Lower leg skin (tissue), 4 donors: ENCODE data around the gene CHST4. TPM values are rescaled to one million over a fixed set of nuclear protein-coding genes. Genes with fewer than 3 reads are reported as not detected.

Experiments used
- DNase-seq, 2 donors: peaks; one replicate each; pipeline ENCODE4 v3.0.0-alpha.2; 2019; ENCODE audit warnings: low spot score in 2 of 2
- H3K4me3 ChIP-seq: fragments of 200-600 bp; sonication (generic); 2 replicates; pipeline ENCODE4 v1.5.1; 2017; ENCODE audit warnings: mild to moderate bottlenecking, low read depth; ENCODE audit not compliant: poor library complexity, severe bottlenecking
- CTCF ChIP-seq, 3 donors: fragments of 450-650 bp; IDR thresholded peaks; one replicate each; pipeline ENCODE4 v1.5.1; 2016; ENCODE audit warnings: antibody characterized with exemption in 3 of 3, mild to moderate bottlenecking in 3 of 3, moderate library complexity in 2 of 3
- POLR2A ChIP-seq, 2 donors: fragments of 450-650 bp; IDR thresholded peaks; one replicate each; pipeline ENCODE4 v1.6.1; 2016 to 2017; ENCODE audit warnings: antibody characterized with exemption in 2 of 2, mild to moderate bottlenecking in 1 of 2, moderate library complexity in 1 of 2
- WGBS, 2 donors: methylation state at CpG; one replicate each; pipeline ENCODE4 v1.1.5; 2018; 5-methylcytosine and 5-hydroxymethylcytosine counted together
- intact Hi-C: fragments of 100-400 bp; cut with DNase I; formaldehyde crosslinking; loops from one replicate; pipeline ENCODE4 v1.15.0; 2023; ENCODE audit warnings: low total_unique reads
- total RNA-seq, 4 donors: library from RNA; depleted of rRNA; stranded (reverse); fragments of >200 nt; gene quantifications; one replicate each; pipeline ENCODE4 v1.1.0, GENCODE V29; 2016

Gene CHST4
- total RNA-seq, 4 donors from 2014 or later = not detected

- intact Hi-C loops = no loop called here
- DNase-seq = no peak
- no peak overlapping the region for H3K4me3 ChIP-seq
- no peak for TF ChIP-seq CTCF (IDR thresholded peaks at IDR 0.05)
- WGBS, 2 donors = 50 to 53% methylated on average over 16 of the region's 16 CpGs
Observed at GRCh38 chr16:71524566-71525553, 1.4 kb upstream of the CHST4 start.

GRCh38 chr16:71528257-71528656 is 2.0 kb downstream of the CHST4 start:
- TF ChIP-seq POLR2A (IDR thresholded peaks at IDR 0.05) (no peak), CTCF (IDR thresholded peaks at IDR 0.05) (no peak)
- WGBS, 2 donors = 70 to 79% methylated on average over 1 of the region's 1 CpG
- intact Hi-C loops = no loop called here
- no peak overlapping the region for H3K4me3 ChIP-seq
- DNase-seq = no peak

DNA sequence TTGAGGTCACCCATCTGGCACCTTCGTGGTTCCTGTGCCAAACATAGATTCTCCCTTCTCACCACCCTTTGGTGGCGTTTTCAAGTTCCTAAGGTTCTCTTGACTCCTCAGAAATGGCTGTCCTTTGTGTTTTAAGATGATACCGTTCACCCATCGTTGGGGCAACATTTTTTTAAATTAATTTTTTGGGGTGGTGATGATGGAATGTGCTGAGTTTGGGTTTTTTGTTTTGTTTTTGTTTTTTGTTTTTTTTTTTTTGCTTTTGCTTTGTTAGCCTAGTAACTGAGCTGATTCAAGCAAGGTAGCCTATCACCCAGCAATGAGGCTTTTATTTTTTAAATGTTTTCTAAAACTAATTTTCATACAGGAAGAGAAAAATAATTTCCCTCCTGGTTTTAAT is 2.6 kb downstream of the CHST4 start:
- 71 to 73% methylated on average over 4 of the region's 4 CpGs for WGBS, 2 donors
- H3K4me3 ChIP-seq = no peak overlapping the region
- intact Hi-C loops = no loop called here

GRCh38 chr16:71532366-71532765 is 6.1 kb downstream of the CHST4 start:
- H3K4me3 ChIP-seq = no peak overlapping the region
- no peak for TF ChIP-seq CTCF (IDR thresholded peaks at IDR 0.05)
- no peak for TF ChIP-seq POLR2A (IDR thresholded peaks at IDR 0.05)
- intact Hi-C loops = no loop called here
- WGBS, 2 donors = 38 to 61% methylated on average over 3 of the region's 3 CpGs
- DNase-seq = no peak

More for the DNA sequence above, 2.6 kb downstream of the CHST4 start:
- TF ChIP-seq POLR2A (IDR thresholded peaks at IDR 0.05) (no peak), CTCF (IDR thresholded peaks at IDR 0.05) (no peak)
- no peak for DNase-seq

DNA sequence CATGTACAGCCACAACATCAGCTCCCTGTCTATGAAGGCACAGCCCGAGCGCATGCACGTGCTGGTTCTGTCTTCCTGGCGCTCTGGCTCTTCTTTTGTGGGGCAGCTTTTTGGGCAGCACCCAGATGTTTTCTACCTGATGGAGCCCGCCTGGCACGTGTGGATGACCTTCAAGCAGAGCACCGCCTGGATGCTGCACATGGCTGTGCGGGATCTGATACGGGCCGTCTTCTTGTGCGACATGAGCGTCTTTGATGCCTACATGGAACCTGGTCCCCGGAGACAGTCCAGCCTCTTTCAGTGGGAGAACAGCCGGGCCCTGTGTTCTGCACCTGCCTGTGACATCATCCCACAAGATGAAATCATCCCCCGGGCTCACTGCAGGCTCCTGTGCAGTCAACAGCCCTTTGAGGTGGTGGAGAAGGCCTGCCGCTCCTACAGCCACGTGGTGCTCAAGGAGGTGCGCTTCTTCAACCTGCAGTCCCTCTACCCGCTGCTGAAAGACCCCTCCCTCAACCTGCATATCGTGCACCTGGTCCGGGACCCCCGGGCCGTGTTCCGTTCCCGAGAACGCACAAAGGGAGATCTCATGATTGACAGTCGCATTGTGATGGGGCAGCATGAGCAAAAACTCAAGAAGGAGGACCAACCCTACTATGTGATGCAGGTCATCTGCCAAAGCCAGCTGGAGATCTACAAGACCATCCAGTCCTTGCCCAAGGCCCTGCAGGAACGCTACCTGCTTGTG is 10.7 kb downstream of the CHST4 start:
- TF ChIP-seq POLR2A (IDR thresholded peaks at IDR 0.05) (no peak), CTCF (IDR thresholded peaks at IDR 0.05) (no peak)
- 89 to 90% methylated on average over 28 of the region's 28 CpGs for WGBS, 2 donors
- peak in 1 of 2 donors; percentile 54 for DNase-seq
- intact Hi-C loops = no loop called here
- H3K4me3 ChIP-seq = no peak overlapping the region
